Keratinocyte (primary cell): ENCODE measurements around the gene SEPTIN5.

Experiments used
- CTCF ChIP-seq, 3 experiments: IDR thresholded peaks in 1 of 3; conservative IDR thresholded peaks in 1 of 3; optimal IDR thresholded peaks in 1 of 3; 2 replicates in 2 of 3; 3 replicates in 1 of 3; pipeline versions ENCODE3 to v1.5.1; 2011; ENCODE audit warnings: low read length in 3 of 3, mild to moderate bottlenecking in 3 of 3, moderate library complexity in 2 of 3, control low read depth in 1 of 3, inconsistent platforms in 1 of 3; ENCODE audit not compliant: insufficient read depth in 2 of 3; ENCODE audit errors: extremely low read depth in 1 of 3
- EZH2 ChIP-seq: IDR thresholded peaks from one replicate; pipeline ENCODE4 v1.6.1; 2012; ENCODE audit warnings: inconsistent platforms, mild to moderate bottlenecking, low read length, moderate library complexity

- TF ChIP-seq CTCF (optimal IDR thresholded peaks at IDR 0.05 in 1 of 3, IDR thresholded peaks at IDR 0.05 in 1 of 3, conservative IDR thresholded peaks at IDR 0.05 in 1 of 3; ENCODE audit: extremely low read depth in 1 of 3, insufficient read depth in 2 of 3, low read length in 3 of 3) (no peak), EZH2 (no peak)
These were observed 6.0 kb downstream of the SEPTIN5 start for GRCh38 chr22:19720150-19720827.
